ENCODE measurements around the gene CADM1. TPM values are rescaled to one million over a fixed set of nuclear protein-coding genes. Genes with fewer than 3 reads are reported as not detected.

The CADM1 gene
- total and polyA plus RNA-seq, 2 experiments from 2014 or later = 16.5 to 18.0 TPM

- TF ChIP-seq ZNF462 (CRISPR knock-in tag; IDR thresholded peaks at IDR 0.05) (no peak), ZNF331 (CRISPR knock-in tag; IDR thresholded peaks at IDR 0.05; ENCODE audit: low read depth) (no peak), ZNF114 (CRISPR knock-in tag; IDR thresholded peaks at IDR 0.05) (no peak), JUNB (IDR thresholded peaks at IDR 0.05; ENCODE audit: unreplicated experiment) (no peak), STAT1 (IDR thresholded peaks at IDR 0.05; ENCODE audit: unreplicated experiment) (no peak), EZH2phosphoT487 (IDR thresholded peaks at IDR 0.05; ENCODE audit: unreplicated experiment) (no peak), CREB1 (CRISPR knock-in tag; IDR thresholded peaks at IDR 0.05; ENCODE audit: low read depth) (no peak), EZH2 (IDR thresholded peaks at IDR 0.05; ENCODE audit: low read depth, unreplicated experiment) (no peak), POLR2AphosphoS5 (IDR thresholded peaks at IDR 0.05; ENCODE audit: low read depth) (no peak)
Measured at GRCh38 chr11:115521825-115522224, 17.6 kb upstream of the CADM1 start (continued).

- Mint-ChIP-seq H3K4me3 (no peak overlapping the region), H3K9me3 (no peaks in the 10 kb centered on the region), H3K36me3 (ENCODE audit: low read depth) (no peaks in the 10 kb centered on the region), H3K27me3 (ENCODE audit: insufficient read depth, low read depth, poor library complexity) (no peaks in the 10 kb centered on the region), H3K4me1 (peaks cover 26% of the 10 kb centered on the region), H3K27ac (no peak overlapping the region)
- no peaks in the 10 kb centered on the region for H3K36me3 ChIP-seq (ENCODE audit: insufficient read depth)
- H3K27me3 ChIP-seq (ENCODE audit: insufficient read depth) = no peaks in the 10 kb centered on the region
- H3K4me3 ChIP-seq = no peak overlapping the region
- H3K4me1 ChIP-seq (ENCODE audit: insufficient read depth) = peaks cover 9% of the 10 kb centered on the region
- no peaks in the 10 kb centered on the region for H3F3A ChIP-seq (replicated peaks; ENCODE audit: low read depth)
- no peaks in the 10 kb centered on the region for H3K9me2 ChIP-seq (ENCODE audit: insufficient read depth)
- peak overlapping the region; percentile 41; the same call in 1 of the 2 replicates for H3K4me2 ChIP-seq
- DNase-seq (ENCODE audit: low spot score) = no peak
- no peak for ATAC-seq
- no peaks in the 10 kb centered on the region for H4K20me1 ChIP-seq (replicated peaks; ENCODE audit: insufficient read depth)
- H3K27ac ChIP-seq (ENCODE audit: low read depth) = no peak overlapping the region
- no peak overlapping the region for H2AFZ ChIP-seq
- H3K79me2 ChIP-seq (replicated peaks; ENCODE audit: insufficient read depth) = no peaks in the 10 kb centered on the region
- TF ChIP-seq ZNF462 (CRISPR knock-in tag; IDR thresholded peaks at IDR 0.05) = no peak
- no peak for TF ChIP-seq NANOG (IDR thresholded peaks at IDR 0.05; ENCODE audit: borderline replicate concordance)
Measured at GRCh38 chr11:115518983-115519628, 14.9 kb upstream of the CADM1 start.
